HG03460 (cell line): ENCODE data around the gene SMG1.
A peak's percentile ranks its signal among the peaks of the same experiment; 100 is the strongest.
"Not testable (repeated sequence)": the region's sequence is repeated elsewhere in the genome, so short reads cannot be mapped to it uniquely, and the experiment has no call there.

Experiments
- ATAC-seq: cut with Tn5 transposase; IDR thresholded peaks from one replicate; pipeline ENCODE4 v1.9.1; 2021; ENCODE audit not compliant: unreplicated experiment

Gene SMG1

DNA sequence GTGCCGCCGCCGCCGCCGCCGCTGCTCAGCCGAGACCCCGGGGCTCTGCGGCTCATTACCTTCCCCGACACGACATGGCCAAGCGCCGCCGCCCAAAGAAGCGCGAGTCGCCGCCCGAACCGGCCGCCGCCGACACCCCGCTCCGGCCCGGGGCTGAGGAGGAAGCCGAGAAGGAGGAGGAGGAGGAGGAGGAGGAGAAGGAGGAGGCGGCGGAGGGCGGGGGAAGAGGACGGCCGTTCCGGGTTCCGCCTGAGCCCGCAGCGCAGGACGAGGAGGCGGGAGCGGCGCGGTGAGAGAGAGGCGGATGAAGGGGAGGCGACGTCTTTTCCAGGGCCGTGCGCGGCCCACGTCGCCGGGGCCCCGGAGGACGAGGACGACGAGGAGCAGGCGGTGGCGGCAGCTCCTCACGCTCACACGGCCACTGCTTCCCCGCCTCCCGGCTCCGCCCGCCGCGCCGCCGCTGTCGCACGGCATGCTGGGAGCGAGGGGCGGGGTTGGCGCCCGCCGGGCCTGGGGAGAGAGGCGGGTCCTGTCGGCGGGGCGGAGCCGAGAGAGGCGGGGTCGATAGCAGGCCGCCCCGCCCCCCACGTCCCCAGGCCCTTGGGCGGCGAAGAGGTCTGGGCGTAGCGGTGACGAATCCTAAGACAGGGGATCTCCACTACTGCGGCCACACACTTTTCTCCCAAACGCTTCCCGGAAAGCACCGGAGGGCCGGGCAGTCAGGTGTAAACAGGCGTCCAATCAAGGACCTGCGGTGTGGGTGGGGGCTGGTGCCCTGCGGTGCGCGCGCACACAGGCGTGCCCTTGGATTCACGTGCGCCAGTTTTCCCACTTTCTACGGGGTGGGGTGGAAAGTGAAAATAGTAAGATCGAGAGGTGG lies at the start of gene SMG1:
Gene SMG1 (minus strand): TSS at position 423 of the 880 bp plus-strand sequence. CDS start 367 bp downstream, at position 56.
- peak; percentile 87 for ATAC-seq

DNA sequence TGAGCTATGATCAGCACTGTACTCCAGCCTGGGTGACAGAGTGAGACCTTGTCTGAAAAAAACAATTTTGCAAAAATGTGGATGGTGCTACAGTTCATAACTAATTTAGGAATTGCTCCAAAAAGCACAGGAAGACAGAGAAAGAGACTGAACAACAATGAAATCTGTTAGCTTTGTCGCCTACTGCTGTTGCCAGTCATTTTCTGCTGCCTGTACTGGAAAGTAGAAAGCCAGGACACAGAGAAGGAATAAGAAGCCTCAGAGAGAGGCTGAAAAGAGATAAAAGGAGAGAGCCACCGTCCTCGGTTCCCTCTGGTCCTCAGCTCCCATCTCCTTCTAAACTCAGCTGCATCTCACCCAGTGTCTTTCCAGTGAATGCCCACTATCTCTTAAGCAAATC lies 48.9 kb upstream of the SMG1 start:
- no peak for ATAC-seq

GRCh38 chr16:18969855-18970240 lies 43.6 kb upstream of the SMG1 start:
- no peak for ATAC-seq

GRCh38 chr16:18969050-18969854 lies 43.0 kb upstream of the SMG1 start:
- no peak for ATAC-seq

DNA sequence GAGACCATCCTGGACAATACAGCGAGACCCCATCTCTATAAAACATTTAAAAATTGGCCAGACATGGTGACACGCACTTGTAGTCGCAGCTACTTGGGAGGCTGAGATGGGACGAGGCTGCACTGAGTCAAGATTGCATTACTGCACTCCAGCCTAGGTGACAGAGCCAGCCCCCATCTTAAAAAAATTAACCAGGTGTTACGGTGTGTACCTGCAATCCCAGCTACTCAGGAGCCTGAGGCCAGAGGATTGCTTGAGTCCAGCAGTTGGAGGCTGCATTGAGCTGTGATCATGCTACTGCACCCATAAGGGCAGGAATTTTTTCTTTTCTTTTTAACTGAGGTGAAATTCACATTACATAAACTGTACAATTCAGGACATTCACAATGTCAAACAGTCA lies 40.6 kb upstream of the SMG1 start:
- ATAC-seq: no peak

DNA sequence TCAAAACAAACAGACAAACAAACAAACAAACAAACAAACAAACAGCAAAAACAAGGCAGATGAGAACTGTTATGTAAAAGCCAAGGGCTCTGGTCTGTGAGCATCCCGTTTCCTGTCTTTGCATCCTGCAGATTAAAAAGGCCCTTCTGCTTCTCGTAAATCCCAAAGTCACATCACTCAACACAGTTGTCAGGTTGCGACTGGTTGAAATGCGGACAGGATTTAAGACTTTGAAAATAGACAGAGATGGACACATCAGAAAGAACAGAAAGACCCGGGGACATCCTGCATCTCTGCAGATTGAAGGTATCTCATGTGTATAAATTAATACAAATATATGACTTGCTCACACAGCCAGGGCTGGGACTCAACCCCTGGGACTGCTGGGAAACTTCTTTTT lies 39.3 kb upstream of the SMG1 start:
- no peak for ATAC-seq

DNA sequence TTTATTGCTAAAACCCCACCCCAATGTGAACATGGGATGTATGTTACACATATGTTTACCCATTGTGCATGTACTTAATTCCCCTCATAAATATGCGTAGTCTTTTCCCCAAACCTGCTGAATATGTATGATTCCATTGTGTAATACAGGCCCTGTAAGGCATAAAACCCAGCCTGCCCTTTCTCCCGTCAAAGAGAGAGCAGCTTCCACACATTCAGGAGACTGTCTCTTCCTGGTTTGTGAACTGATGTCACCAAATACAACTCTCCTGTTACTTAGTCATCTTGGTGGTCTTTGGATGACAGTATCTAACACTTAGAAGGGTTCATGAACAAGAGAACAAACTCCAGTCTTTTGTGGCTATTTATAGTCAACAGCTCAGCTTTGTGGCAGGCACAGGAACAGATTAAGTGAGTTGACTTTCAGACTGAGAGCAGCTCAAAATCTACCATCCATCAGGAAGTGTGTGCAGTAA lies 32.9 kb upstream of the SMG1 start:
- ATAC-seq: no peak

DNA sequence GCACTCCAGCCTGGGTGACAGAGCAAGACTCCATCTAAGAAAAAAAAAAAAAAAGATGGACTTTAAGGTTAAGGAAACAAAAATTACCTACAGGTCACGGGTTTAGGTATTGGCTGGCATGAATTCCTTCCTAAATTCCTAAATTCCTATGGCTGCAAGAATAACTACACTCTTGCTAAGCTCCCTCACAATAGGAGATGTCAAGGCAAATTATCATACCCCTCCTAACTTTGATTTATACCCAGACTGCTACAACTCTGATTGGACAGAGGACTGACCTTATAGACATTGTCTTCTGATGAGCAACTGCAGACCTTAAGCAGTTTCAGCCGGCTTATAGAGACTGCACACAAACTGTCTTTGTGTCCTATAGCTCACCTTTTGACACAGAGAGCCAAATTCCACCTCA lies 32.4 kb upstream of the SMG1 start:
- no peak for ATAC-seq

- ATAC-seq: not testable (repeated sequence)
Measured at GRCh38 chr16:18956658-18957241, 30.5 kb upstream of the SMG1 start.

DNA sequence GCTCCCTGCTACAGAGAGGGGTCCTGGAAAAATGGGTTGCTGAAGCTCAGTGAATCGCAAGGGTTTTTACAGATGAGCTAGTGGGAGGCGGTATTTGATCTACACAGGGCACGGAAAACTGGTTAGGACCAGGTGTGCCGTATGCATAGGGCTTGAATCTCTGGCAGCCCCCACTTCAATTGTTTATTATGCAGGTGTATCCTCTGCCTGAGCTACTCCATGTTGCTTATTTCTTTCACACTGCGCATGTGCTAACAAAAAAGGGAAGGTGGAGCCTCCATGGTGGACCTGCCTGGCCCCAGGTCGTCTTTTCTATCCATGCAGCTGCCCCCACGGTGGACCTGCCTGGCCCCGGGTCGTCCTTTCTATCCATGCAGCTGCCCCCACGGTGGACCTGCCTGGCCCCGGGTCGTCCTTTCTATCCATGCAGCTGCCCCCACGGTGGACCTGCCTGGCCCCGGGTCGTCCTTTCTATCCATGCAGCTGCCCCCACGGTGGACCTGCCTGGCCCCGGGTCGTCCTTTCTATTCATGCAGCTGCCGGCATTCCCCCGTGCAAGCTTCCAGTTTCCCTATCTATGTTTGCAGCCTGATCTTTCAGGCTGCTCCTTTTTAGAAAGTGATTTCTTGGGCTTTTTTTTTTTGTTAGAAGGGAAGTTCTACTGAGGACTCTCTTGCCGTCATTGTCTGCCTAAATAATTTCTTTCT lies 29.8 kb upstream of the SMG1 start:
- ATAC-seq: not testable (repeated sequence)

- no peak for ATAC-seq
Measured at GRCh38 chr16:18953547-18953946, 27.3 kb upstream of the SMG1 start.

- no peak for ATAC-seq
Measured at GRCh38 chr16:18950469-18951185, 24.4 kb upstream of the SMG1 start.

GRCh38 chr16:18948372-18949020 lies 22.3 kb upstream of the SMG1 start:
- no peak for ATAC-seq

DNA sequence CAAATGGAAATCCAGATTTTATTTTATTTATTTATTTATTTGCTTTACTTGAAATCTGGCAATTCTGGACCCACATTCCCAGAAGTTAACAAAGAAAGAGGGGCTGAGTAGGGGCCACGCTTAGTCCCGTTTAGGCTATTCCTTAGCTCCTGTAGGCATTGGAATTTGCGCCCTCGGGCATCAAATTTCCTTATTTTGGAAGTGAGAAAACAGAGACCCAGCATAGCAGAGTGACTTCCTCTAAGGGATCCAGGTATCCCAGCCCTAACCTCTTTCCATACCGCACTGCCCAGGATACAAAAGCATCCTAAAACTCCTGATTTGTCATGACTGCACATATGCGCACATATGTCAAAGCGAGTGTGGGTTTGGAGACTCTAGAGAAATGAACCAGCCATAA lies 19.0 kb upstream of the SMG1 start:
- ATAC-seq: no peak

GRCh38 chr16:18943414-18943813 lies 17.2 kb upstream of the SMG1 start:
- ATAC-seq: no peak

DNA sequence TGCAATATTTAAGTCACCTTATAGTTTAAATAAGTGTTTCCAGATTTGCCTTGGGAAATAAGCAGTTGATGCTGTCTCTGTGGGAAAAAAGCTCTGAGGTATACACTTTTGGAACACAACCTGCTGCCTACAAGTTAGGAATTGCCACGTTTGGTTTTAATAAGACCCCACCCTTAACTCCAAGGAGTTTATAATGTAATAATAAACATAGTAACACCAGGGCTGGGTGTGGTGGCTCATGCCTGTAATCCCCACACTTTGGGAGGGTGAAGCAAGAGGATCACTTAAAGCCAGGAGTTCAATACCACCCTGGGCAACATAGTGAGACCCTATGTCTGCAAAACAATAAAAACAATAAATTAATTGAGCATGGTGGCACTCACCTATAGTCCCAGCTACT lies 15.9 kb upstream of the SMG1 start:
- ATAC-seq: no peak

- no peak for ATAC-seq
Measured at GRCh38 chr16:18941471-18941870, 15.3 kb upstream of the SMG1 start.

- no peak for ATAC-seq
Measured at GRCh38 chr16:18938986-18939385, 12.8 kb upstream of the SMG1 start.

DNA sequence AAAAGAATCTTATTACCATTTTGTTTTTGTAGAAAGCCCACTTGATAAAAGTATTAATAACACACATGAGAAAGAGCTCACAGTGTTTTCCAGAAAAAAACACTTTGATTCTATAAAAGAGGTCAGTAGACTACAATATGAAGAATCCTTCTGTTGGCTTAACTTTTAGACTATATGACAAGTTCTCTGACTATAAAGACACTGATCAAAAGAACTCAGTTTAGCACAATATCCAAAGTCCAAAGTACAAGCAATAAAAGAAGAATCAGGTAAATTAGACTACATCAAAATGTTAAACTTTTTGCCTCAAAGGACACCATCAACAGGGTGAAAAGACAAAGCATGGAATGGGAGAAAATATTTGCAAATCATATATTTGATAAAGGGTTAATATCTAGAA lies 11.2 kb upstream of the SMG1 start:
- no peak for ATAC-seq
